HAP-1 (cell line): Measurements from ENCODE around the gene KLHL35.
"Not testable (repeated sequence)": the region's sequence is repeated elsewhere in the genome, so short reads cannot be mapped to it uniquely, and the experiment has no call there.

ENCODE experiments used
- DNase-seq, 2 experiments: peaks; one replicate each; pipeline ENCODE4 v3.0.0-alpha.2; 2016 to 2020; ENCODE audit warnings: low spot score in 2 of 2
- H3K27me3 ChIP-seq: fragments of 250-450 bp; sonication (Bioruptor Pico); 2 replicates; pipeline ENCODE4 v1.5.1; 2020; ENCODE audit warnings: low read depth, mild to moderate bottlenecking, moderate library complexity
- H3K36me3 ChIP-seq: fragments of 250-450 bp; sonication (Bioruptor Pico); replicated peaks from 2 replicates; pipeline ENCODE4 v1.5.1; 2020; ENCODE audit warnings: mild to moderate bottlenecking
- H3K4me1 ChIP-seq: fragments of 250-450 bp; sonication (Bioruptor Pico); 2 replicates; pipeline ENCODE4 v1.5.1; 2020; ENCODE audit warnings: mild to moderate bottlenecking
- H3K4me3 ChIP-seq: fragments of 250-450 bp; sonication (Bioruptor Pico); 2 replicates; pipeline ENCODE4 v1.5.1; 2020; ENCODE audit warnings: mild to moderate bottlenecking, moderate library complexity
- H3K9me3 ChIP-seq: fragments of 250-450 bp; sonication (Bioruptor Pico); 2 replicates; pipeline ENCODE4 v1.5.1; 2020; ENCODE audit warnings: mild to moderate bottlenecking, moderate library complexity
- in situ Hi-C: fragments of 300-500 bp; cut with MboI; formaldehyde crosslinking; loops from 3 replicates; pipeline ENCODE4 v1.14.3; 2020; ENCODE audit warnings: low sequenced_read_pairs, inconsistent platforms, mixed read lengths

KLHL35 gene

GRCh38 chr11:75413146-75413545, 19.9 kb downstream of the KLHL35 start:
- H3K27me3 ChIP-seq, H3K4me1 ChIP-seq, in situ Hi-C loops, DNase-seq, H3K9me3 ChIP-seq, H3K4me3 ChIP-seq: not testable (repeated sequence)
- peaks cover 71% of the 10 kb centered on the region for H3K36me3 ChIP-seq

GRCh38 chr11:75409971-75410370, 23.0 kb downstream of the KLHL35 start:
- H3K9me3 ChIP-seq, in situ Hi-C loops, H3K4me1 ChIP-seq, H3K27me3 ChIP-seq, H3K4me3 ChIP-seq, DNase-seq: not testable (repeated sequence)
- H3K36me3 ChIP-seq = peaks cover 83% of the 10 kb centered on the region

- H3K4me3 ChIP-seq = no peak overlapping the region
- no peaks in the 10 kb centered on the region for H3K4me1 ChIP-seq
- DNase-seq = no peak
- peaks cover 83% of the 10 kb centered on the region for H3K36me3 ChIP-seq
- H3K9me3 ChIP-seq = no peaks in the 10 kb centered on the region
- H3K27me3 ChIP-seq = no peaks in the 10 kb centered on the region
- in situ Hi-C loops = no loop called here
These were observed 24.1 kb downstream of the KLHL35 start for GRCh38 chr11:75408957-75409219.

- no peaks in the 10 kb centered on the region for H3K27me3 ChIP-seq
- in situ Hi-C loops = no loop called here
- peaks cover 6% of the 10 kb centered on the region for H3K4me1 ChIP-seq
- DNase-seq = no peak
- H3K9me3 ChIP-seq = no peaks in the 10 kb centered on the region
- H3K4me3 ChIP-seq = no peak overlapping the region
- peaks cover 83% of the 10 kb centered on the region for H3K36me3 ChIP-seq
These were observed 26.6 kb downstream of the KLHL35 start for GRCh38 chr11:75406338-75406777.

GRCh38 chr11:75403983-75404658, 28.9 kb downstream of the KLHL35 start:
- no peak for DNase-seq
- in situ Hi-C loops = no loop called here
- Histone ChIP-seq H3K27me3 (no peaks in the 10 kb centered on the region), H3K9me3 (no peaks in the 10 kb centered on the region), H3K4me1 (peaks cover 9% of the 10 kb centered on the region), H3K4me3 (no peak overlapping the region), H3K36me3 (peaks cover 95% of the 10 kb centered on the region)

- Histone ChIP-seq H3K4me3 (no peak overlapping the region), H3K36me3 (peaks cover 86% of the 10 kb centered on the region), H3K27me3 (no peaks in the 10 kb centered on the region), H3K9me3 (no peaks in the 10 kb centered on the region), H3K4me1 (peaks cover 11% of the 10 kb centered on the region)
- no peak for DNase-seq
- in situ Hi-C loops = no loop called here
These were observed 30.0 kb downstream of the KLHL35 start for GRCh38 chr11:75403037-75403436.

- H3K9me3 ChIP-seq = no peaks in the 10 kb centered on the region
- H3K4me1 ChIP-seq = peaks cover 11% of the 10 kb centered on the region
- in situ Hi-C loops = no loop called here
- H3K27me3 ChIP-seq = no peaks in the 10 kb centered on the region
- peaks cover 77% of the 10 kb centered on the region for H3K36me3 ChIP-seq
- peak overlapping the region; percentile 99 for H3K4me3 ChIP-seq
- DNase-seq = peak in 1 of 2 experiments; percentile 44
These were observed 30.8 kb downstream of the KLHL35 start for GRCh38 chr11:75402002-75402773.

GRCh38 chr11:75400146-75400865, 32.7 kb downstream of the KLHL35 start:
- H3K4me3 ChIP-seq = peak overlapping the region; percentile 99
- peaks cover 11% of the 10 kb centered on the region for H3K4me1 ChIP-seq
- in situ Hi-C loops = no loop called here
- H3K27me3 ChIP-seq = no peaks in the 10 kb centered on the region
- peak in 1 of 2 experiments; percentile 23 for DNase-seq
- no peaks in the 10 kb centered on the region for H3K9me3 ChIP-seq
- H3K36me3 ChIP-seq = peaks cover 59% of the 10 kb centered on the region

- DNase-seq = peak; percentile 89 to 92
- Histone ChIP-seq H3K36me3 (peaks cover 51% of the 10 kb centered on the region), H3K4me3 (peak within 1 kb of the TSS; percentile 99), H3K9me3 (no peaks in the 10 kb centered on the region), H3K27me3 (no peaks in the 10 kb centered on the region), H3K4me1 (peaks cover 11% of the 10 kb centered on the region)
- in situ Hi-C loops = no loop called here
These were observed 33.5 kb downstream of the KLHL35 start, which contains the start of gene RPS3 for GRCh38 chr11:75399344-75400145. Gene RPS3, plus strand, starts transcription at chr11:75399518. Its CDS starts 30 bp downstream, at chr11:75399548.

GRCh38 chr11:75398906-75399305, 34.1 kb downstream of the KLHL35 start:
- in situ Hi-C loops = no loop called here
- Histone ChIP-seq H3K36me3 (peaks cover 45% of the 10 kb centered on the region), H3K9me3 (no peaks in the 10 kb centered on the region), H3K27me3 (no peaks in the 10 kb centered on the region), H3K4me3 (peak overlapping the region; percentile 99), H3K4me1 (peaks cover 11% of the 10 kb centered on the region)
- DNase-seq = no peak

- Histone ChIP-seq H3K9me3 (no peaks in the 10 kb centered on the region), H3K4me1 (peaks cover 2% of the 10 kb centered on the region), H3K36me3 (no peaks in the 10 kb centered on the region), H3K27me3 (no peaks in the 10 kb centered on the region), H3K4me3 (no peak overlapping the region)
- in situ Hi-C loops = no loop called here
- DNase-seq = no peak
These were observed 38.7 kb downstream of the KLHL35 start for GRCh38 chr11:75394085-75394840.

- no peak overlapping the region for H3K4me3 ChIP-seq
- in situ Hi-C loops = no loop called here
- DNase-seq = no peak
- H3K36me3 ChIP-seq = no peaks in the 10 kb centered on the region
- H3K9me3 ChIP-seq = no peaks in the 10 kb centered on the region
- H3K27me3 ChIP-seq = no peaks in the 10 kb centered on the region
- H3K4me1 ChIP-seq = peaks cover 5% of the 10 kb centered on the region
These were observed 43.1 kb downstream of the KLHL35 start for GRCh38 chr11:75389925-75390324.

- H3K4me1 ChIP-seq = peaks cover 5% of the 10 kb centered on the region
- H3K4me3 ChIP-seq = no peak overlapping the region
- in situ Hi-C loops = no loop called here
- no peaks in the 10 kb centered on the region for H3K36me3 ChIP-seq
- H3K9me3 ChIP-seq = no peaks in the 10 kb centered on the region
- H3K27me3 ChIP-seq = no peaks in the 10 kb centered on the region
- DNase-seq = no peak
These were observed 43.8 kb downstream of the KLHL35 start for GRCh38 chr11:75389276-75389605.
